Stimulated activated CD4-positive, alpha-beta T cell treated with anti-CD3 and anti-CD28 coated beads, Interleukin-4, amount 100 ng/mL, for 48 hours (primary cell): ENCODE data around the gene LSM14B.
A peak's percentile ranks its signal among the peaks of the same experiment; 100 is the strongest.

Source experiments
- DNase-seq, 2 donors: peaks; one replicate each; pipeline ENCODE4 v3.0.0-alpha.2; 2020; ENCODE audit warnings: low read depth in 2 of 2

LSM14B gene

DNA sequence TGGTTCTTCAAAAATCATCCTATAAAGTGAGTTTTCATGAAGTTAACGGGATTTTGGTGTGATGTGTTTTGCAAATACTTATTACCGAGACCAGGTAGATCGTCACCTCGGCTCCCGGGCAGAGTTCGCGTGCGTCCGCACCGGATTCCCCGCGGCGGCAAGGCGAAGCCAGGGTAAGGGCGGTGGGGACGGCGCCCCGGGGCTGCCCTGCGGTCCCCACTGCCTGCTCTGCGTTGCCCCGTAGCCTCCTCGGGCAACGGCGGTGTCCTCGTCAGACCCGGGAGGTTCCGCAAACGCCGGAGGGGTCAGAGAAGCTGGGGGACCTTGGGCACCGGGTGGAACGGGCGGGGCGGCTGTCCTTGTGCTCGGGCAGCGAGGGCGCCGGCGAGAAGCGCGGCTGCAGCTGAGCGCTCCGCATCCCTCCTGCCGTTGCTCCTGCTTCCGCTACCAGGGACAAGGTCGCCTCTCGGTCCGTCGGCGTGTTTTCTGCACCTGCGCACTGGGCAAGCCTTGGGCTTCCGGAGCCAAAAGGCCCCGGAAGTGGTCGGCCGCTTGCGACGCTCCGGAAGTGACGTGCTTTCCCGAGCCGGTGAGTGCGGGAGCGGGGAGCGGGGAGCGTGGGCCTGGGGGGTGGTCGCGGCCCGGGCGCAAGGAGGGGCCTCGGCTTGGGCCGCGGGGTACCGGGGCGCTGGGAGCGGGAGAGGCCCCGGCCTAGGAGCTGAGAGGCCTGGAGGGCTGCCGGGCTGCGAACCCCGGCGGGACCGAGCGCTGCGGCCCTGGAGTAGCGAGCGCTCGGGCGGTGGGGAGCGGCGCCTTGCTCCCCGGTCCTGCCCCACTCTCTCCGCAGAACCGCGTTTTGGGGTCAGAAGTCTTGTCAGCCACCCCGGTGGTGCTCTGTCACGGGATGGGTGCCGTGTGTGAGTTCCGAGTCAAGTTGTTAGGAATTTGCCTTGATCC is 60.5 kb downstream of the LSM14B start, which contains the start of gene MTG2:
Gene MTG2 (plus strand): TSS at position 560 of the 957 bp plus-strand sequence. CDS start 10,393 bp downstream, outside the sequence.
- DNase-seq: peak; percentile 88 to 93

DNA sequence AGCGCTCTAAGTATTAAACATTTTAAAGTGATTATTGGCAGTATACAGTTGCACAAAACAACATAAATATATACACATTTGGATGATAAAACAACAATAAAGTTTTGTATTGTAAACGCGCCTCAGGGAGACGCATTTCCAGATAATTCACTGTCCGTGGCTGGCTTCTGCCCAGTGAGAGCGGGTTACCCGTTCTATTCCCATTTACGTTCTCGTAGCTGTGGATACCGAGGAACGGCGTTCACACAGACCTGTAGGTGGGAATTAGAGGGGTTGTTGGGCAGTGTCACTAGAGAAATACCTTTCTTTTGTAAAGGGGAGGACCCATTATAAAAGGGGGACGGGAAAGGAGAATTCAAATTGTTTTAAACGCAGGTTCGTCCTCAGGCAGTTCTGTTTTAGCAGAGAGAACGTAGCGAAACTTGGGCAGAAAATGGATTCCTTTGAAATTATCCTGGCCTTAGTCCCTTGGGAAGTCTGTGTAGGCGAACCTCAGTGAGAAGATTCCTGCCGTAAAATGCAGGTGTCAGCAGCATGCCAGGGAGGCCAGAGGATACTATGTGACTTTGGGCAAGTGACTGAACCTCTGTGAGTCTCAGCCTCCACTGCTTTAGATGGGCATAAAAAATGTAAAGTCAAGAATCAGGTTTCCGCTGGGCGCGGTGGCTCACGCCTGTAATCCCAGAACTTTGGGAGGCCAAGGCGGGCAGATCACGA is 61.3 kb downstream of the LSM14B start:
- DNase-seq: no peak
